Endothelial cell of umbilical vein (primary cell): Measurements from ENCODE around the gene SDF2.

Experiments
- CTCF ChIP-seq, 2 donors: IDR thresholded peaks; 1 replicate in 1 of 2; 2 replicates in 1 of 2; pipeline ENCODE4 v1.5.1; 2011; ENCODE audit warnings: low read length in 2 of 2, mild to moderate bottlenecking in 2 of 2, moderate library complexity in 2 of 2, control low read depth in 1 of 2, inconsistent platforms in 1 of 2, low read depth in 1 of 2; ENCODE audit not compliant: insufficient read depth in 1 of 2; ENCODE audit errors: extremely low read depth in 1 of 2
- EZH2 ChIP-seq: IDR thresholded peaks from 2 replicates; pipeline ENCODE4 v1.6.1; 2012; ENCODE audit warnings: borderline replicate concordance, low read depth, mild to moderate bottlenecking, moderate library complexity, low read length, inconsistent platforms; ENCODE audit not compliant: severe bottlenecking
- POLR2AphosphoS5 ChIP-seq: IDR thresholded peaks from 2 replicates; pipeline ENCODE4 v1.6.1; 2012; ENCODE audit warnings: low read depth, mild to moderate bottlenecking, control low read depth, low read length, moderate library complexity; ENCODE audit not compliant: insufficient read depth

- no peak for TF ChIP-seq CTCF (IDR thresholded peaks at IDR 0.05; ENCODE audit: extremely low read depth in 1 of 2, insufficient read depth in 1 of 2, low read depth in 1 of 2, low read length in 2 of 2)
- no peak for TF ChIP-seq POLR2AphosphoS5
- TF ChIP-seq EZH2: no peak
These were observed 51.3 kb downstream of the SDF2 start for GRCh38 chr17:28610376-28610775.
